EH (cell line): ENCODE measurements around the gene HYI.
"Not testable (repeated sequence)": the region's sequence is repeated elsewhere in the genome, so short reads cannot be mapped to it uniquely, and the experiment has no call there.

ENCODE experiments used
- DNase-seq: peaks from one replicate; pipeline ENCODE4 v3.0.0-alpha.2; 2015; ENCODE audit warnings: low read depth

The HYI gene, protein sequence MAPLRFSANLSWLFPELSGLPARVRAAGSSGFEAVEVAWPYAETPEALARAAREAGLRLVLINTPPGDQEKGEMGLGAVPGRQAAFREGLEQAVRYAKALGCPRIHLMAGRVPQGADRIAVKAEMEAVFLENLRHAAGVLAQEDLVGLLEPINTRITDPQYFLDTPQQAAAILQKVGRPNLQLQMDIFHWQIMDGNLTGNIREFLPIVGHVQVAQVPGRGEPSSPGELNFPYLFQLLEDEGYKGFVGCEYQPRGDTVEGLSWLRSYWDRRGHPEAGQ

DNA sequence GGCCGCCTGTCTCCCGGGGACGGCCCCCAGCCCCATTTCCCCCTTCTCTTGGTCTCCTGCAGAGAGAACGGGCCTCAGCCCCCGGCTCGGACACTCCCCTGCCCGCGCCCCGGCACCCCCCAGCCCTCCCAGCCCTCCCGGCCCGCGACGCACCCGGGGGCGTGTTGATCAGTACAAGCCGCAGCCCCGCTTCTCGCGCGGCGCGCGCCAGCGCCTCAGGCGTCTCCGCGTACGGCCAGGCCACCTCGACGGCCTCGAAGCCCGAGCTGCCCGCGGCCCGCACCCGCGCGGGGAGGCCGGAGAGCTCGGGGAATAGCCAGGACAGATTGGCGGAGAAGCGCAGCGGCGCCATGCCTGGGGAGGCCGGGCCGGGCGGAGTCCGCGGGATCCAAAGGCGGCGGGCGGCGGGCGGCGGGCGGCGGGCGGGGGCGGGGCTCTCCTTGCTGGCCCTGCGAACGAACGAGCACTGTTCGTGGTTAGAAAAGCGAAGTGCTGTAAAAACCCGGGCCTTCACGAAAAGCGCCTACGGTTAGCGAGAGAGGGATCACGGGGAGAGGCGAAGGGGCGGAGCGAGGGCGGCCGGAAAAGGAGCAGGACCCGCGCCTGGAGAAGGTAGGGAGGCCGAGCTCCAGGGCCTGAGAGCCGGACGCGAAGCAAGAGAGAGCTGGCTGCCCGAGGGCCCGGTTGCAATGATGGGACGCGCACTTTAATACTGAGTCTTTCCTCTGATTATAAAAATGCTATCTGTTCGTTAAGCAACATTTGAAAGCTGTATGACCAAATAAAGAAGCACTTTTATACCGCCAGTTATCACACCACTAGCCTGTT is at the start of gene HYI:
Gene HYI, minus strand, starts transcription at position 490 of the 828 bp plus-strand sequence. Its CDS starts 138 bp downstream, at position 352.
- peak; percentile 92 for DNase-seq

DNA sequence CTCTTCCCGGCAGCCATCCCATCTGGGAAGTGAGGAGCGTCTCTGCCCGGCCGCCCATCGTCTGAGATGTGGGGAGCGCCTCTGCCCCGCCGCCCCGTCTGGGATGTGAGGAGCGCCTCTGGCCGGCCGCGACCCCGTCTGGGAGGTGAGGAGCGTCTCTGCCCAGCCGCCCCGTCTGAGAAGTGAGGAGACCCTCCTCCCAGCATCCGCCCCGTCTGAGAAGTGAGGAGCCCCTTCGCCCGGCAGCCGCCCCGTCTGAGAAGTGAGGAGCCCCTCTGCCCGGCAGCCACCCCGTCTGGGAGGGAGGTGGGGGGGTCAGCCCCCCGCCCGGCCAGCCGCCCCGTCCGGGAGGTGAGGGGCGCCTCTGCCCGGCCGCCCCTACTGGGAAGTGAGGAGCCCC is 48.1 kb upstream of the HYI start:
- DNase-seq, result not testable (repeated sequence)

DNA sequence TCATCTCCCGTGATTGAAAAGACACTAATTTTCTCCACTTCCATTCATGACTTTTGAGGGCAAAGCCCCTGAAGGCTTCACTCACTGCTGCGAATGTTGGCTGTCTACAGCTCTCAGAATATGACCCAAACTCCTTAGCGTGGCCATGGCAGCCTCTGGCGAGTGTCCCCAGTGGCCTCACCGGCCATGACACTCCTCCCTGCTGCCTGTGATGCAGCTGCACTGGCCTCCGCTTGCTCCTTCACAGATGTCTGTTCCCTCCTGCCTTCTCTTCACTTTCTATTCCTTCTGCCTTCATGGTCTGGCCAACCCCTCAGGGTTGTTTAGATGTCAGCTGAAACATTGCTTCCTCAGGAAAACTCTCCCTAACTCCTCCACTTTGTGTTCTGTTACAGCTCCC is 46.2 kb upstream of the HYI start:
- DNase-seq, result peak; percentile 17

DNA sequence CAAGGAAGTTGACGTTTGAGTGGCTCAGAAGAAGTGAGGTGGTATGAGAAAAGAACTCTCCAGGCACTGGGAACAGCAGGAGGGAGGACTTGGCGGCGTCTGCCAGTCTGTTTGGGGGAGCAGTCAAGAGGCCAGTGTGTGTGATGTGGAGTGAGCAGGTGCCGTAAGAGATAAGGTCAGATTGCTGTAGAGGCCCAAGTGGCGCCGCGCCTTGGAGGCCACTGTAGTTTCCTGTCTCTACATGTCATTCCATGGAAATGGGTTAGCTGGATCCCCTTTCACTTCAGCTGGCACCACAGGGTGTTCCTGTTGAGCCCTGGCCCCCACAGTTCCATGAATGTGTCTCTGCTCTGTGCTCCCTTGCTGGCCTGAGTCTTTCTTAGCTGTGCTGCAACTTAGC is 41.5 kb upstream of the HYI start:
- DNase-seq, result no peak

DNA sequence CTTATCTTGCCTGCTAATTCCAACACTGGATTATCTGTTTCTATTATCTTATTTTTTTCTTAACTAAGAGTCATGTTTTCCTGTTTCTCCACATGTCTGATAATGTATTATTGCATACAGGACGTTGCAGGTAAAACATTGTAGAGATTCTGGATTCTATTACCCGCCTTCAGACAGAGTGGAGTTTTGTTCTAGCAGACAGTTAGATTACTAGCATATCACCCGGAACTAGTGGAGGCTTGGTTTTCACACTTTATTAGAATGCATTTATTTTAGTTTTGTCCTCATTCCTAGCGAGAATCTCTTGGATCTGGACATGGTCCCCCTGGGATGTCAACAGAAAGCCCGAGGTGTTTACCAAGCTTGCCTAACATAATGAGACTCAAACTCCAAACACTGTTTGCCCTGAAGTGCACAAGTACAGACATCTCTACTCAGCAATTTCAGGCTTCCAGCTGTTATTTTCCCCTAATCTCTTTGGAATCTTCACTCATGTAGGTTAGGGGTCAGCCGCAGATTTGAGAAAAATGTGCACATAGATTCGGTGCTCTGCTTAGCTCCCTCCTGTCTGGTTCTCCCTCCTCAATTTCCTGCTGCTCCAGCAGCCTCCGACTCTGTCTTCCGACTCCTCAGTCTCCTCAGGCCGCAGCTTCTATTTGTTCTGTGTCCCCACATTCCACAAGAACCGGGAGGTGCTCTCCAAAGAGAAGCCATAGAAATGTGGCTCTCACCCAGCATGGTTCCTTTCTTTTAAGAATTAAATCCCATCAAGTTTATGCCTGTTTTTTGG is 40.1 kb upstream of the HYI start:
- peak; percentile 71 for DNase-seq

DNA sequence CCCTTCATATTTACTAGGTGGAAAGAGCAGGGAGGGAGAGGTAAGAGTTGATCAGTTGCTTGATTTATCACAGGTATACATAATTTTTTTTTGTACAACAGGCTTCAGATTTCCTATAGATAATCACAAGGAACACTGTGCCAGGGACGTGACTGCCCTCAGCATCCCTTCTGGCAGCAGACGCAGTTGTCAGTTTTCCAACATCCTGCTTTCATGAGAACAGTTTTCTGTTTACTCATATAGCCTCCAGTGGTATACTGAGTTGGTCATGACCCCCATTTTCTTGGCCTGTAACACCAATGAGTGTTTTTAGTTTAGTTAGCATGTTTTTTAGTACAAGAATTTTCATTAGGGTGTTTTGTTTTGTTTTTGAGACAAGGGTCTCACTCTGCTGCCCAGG is 39.1 kb upstream of the HYI start:
- peak; percentile 87 for DNase-seq

DNA sequence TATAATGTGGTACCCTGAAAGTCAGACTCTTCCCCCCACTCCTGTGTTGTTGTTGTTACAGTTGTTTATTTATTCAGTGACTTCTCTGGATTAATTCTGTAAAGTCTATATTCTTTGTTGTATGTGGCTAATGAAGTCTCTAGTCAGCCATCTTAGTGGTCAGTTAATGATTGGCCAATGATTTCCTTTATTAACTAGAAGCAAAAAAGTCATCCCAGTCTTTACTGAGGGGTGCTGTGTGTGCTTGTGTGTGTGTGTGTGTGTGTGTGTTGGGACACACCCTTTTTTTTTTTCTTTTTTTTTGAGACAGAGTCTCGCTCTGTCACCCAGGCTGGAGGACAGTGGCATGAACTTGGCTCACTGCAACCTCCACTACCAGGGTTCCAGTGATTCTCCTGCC is 37.3 kb upstream of the HYI start:
- DNase-seq, result no peak

DNA sequence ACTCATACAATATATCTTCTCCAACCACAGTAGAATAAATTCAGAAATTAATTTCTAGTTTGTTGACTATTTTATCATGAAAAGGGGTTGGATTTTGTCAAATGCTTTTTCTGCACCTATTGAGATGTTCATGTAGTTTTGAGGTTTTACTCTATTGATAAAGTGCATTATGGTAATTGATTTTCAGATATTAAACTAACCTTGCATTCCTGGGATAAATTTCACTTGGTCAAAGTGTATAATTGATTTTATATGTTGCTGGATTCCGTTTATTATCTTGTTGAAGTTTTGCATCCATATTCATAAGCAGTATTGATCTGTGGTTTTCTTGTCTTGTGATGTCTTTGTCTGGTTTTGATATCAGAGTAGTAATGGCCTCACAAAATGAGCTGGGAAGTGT is 34.4 kb upstream of the HYI start:
- DNase-seq, result no peak

DNA sequence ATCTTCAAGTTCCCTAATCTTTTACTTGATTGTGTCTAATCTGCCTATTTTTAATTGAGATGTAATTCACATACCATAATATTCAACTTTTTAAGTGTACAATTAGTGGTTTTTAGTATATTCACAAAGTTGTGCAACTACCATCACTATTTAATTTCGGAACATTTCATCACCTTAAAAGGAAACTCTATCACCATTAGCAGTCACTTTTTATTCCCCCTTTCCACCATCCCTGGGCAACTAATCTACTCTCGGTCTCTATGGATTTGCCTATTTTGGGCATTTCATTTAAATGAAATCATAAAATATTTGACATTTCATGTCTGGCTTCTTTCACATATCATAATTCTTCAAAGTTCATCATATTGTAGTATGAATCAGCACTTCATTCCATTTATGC is 30.6 kb upstream of the HYI start:
- no peak for DNase-seq

DNA sequence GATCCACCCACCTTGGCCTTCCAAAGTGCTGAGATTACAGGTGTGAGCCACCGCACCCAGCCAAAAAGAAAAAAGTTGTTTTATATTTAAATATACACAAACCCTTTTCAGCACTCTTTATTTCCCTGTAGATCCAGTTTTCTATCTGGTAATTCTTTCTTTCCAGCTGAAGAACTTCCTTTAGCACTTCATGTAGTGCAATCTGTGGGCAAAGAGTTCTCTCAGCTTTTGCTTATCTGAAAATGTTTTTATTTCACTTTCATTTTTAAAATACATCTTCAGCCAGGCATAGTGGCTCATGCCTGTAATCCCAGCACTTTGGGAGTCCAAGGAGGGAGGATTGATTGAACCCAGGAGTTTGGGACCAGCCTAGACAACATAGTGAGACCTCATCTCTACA is 28.5 kb upstream of the HYI start:
- DNase-seq, result no peak

DNA sequence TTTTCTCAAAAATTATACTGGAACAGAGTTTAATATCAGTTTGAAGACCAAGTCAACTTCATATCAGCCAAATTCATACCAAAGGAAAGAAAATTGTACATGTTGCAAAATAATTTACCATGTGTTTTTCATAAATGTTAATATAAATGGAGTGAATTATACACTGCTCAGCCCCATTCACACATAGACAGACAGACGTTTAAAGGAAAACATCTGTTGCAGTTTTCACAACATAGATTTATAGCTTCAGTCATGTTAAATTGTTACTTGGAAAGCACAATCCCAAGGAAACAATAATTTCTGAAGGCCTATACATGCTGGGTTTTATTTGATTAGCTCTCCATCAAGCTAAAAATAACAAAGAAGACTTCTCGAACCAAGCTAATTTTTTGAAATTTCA is 27.8 kb upstream of the HYI start:
- DNase-seq, result no peak

DNA sequence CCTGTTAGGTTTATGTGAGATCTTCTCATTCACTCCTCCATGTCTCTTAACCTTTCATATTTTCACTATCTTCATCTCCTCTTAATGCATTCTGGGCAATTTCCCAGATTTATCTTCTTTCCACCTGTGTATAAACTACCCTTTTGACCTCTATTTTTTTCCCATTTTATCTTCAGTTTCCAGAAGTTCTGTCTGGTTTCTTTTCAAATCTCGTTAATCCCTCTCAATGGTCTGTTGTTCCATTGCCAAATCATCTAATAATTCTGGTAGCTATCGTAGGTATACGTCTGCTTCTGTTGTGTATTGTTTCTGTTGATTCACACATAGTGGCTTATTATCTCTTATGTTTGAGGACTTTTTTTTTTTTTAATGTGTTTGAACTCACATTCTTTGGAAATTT is 25.7 kb upstream of the HYI start:
- no peak for DNase-seq

DNA sequence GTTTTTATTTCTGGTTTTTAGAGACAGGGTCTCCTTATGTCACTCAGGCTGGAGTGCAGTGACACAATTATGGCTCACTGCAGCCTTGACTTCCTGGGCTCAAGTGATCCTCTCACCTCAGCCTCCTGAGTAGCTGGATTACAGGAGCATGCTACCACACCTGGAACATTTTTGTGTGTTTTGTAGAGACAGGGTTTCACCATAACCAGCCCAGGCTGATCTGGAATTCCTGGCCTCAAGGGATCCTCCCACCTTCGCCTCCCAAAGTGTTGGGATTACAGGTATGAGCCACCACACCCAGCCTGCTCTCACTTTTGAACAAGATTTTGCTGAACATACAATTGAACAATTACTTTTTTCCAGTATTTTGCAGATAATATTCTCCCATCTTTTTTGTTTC is 24.0 kb upstream of the HYI start:
- DNase-seq, result no peak

DNA sequence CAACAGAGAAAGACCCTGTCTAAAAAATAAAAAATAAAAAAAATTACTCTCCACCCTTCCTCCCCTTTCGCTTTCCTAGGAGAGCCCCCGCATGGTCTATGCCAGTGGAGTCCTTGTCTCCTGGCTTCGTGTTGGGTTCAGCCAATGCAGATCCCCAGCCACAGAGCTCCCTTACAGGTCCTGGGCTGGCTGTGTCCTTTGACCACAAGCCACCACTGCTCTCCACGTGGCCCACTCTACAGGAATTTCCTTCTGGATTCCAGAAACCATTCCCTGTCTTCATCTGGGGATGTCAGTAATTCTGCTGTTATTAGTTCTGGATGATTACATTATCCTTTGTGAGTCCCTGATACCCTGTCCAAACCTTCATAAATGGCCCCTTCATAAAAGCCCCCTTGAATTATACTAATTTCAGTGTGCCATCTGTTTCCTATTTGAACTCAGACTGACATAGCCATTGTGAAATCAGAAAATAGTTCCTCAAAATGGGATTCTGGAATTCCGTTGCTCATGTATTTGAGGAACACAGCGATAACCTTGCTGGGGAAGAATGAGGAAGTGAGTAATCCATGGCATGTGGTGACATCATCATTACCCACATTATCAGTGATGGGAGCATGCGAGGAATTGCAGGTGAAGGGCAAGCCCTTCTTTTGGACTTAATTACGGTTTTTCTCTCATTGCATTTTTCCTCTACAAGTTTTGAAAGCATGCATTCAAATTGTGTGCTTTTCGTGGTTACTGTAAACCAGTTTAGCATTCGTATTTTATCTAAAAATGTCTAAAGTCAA is 22.1 kb upstream of the HYI start:
- DNase-seq, result peak; percentile 81

DNA sequence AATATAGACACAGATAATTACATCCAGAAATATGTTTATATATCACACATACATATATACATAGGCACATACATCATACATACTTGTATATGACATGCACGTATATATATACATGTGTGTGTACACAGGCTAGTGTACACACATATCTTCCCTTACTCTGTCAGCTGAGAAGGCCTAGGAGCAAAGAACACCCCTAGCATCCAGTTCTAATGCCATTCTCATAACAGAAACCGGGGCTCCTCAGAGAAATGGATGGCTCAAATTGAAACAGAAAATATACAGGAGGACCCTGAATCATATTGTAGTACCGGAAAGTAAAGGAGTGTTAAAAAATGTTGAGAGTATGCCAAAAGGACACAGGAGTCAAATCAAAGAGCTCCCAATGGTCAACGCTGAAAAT is 19.7 kb upstream of the HYI start:
- no peak for DNase-seq

DNA sequence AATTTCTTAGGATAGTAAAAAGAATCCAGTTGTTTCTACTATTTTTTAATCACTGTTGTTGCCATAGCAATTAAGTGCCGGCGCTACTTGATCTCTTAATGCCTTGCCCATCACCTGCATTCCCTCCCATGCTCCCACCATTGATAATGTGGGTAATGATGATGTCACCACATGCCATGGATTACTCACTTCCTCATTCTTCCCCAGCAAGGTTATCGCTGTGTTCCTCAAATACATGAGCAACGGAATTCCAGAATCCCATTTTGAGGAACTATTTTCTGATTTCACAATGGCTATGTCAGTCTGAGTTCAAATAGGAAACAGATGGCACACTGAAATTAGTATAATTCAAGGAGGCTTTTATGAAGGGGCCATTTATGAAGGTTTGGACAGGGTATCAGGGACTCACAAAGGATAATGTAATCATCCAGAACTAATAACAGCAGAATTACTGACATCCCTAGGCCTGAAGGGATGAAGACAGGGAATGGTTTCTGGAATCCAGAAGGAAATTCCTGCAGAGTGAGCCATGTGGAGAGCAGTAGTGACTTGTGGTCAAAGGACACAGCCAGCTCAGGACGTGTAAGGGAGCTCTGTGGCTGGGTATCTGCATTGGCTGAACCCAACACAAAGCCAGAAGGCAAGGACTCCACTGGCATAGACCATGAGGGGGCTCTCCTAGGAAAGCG is 18.9 kb upstream of the HYI start:
- DNase-seq, result peak; percentile 99

DNA sequence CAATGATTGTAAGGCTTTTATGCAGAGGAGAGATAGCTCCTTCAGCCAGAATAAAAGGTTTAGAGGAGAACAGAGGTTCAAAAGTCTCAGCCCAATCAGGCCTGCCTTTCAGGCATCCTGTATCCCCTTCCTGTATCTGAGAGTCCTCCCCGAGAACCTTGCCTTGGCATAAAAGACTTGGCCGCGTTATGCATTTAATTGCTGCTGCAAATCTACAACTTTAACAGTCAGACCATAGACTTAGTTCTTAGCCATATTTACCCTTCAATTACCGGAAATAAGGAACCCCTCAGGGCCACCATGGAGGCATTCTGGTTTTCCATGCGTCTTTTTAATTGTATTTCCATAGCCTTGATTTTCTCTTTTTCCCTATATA is 18.3 kb upstream of the HYI start:
- DNase-seq, result no peak

DNA sequence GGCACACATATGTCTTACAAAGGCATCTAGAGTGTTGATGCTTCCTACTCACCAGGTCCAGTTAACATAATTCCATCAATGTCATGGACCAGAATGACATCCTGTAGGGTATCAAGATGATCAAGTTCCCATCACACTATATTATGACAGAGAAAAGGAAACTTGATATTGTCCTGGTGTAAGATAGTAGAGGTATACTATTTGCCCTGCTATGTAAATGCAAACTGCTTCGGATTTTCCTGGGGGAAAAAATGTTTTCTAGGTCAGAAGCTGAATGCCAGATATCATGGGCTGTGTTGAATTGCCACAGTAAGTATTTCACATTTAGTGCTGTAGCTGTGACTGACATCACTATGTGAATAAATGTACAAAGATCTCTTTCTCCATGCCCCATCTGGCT is 16.2 kb upstream of the HYI start:
- DNase-seq, result no peak

DNA sequence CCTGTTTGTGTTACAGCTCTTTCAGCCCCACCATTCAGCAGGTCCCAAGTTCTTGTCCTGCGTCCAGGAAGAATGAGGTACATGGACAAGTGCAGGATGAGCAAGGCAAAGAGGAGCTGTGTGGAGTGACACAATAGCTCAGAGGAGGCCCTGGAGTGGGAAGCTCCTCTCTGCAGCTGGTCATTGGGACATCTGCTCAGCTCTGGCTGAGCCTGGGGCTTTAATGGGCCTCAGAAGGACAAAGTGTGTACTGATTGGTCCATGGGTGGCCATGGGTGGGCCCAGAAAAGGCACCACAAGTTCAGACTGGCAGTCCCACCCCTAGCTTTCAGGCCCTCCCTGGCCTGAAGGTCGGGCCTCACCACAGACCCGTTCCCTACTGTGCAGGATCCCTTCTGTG is 14.7 kb upstream of the HYI start:
- DNase-seq, result no peak

DNA sequence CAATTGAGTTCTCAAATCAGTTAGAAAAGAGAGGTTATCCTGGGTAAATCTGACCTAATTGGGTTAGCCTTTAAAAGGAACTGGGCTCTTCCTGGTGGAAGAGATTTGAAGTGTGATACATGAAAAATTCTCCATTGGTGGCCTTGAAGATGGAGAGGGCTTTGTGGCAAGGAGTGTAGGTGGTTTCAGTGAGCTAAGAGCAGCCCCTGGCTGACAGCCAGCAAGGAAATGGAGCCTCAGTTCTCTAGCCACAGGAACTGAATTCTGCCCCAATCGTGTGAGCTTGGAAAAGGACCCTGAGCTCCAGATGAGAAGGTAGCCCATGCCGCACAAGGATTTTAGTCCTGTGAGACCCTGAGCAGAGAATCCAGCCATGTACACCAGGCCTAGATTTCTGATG is 12.7 kb upstream of the HYI start:
- DNase-seq, result peak; percentile 25

DNA sequence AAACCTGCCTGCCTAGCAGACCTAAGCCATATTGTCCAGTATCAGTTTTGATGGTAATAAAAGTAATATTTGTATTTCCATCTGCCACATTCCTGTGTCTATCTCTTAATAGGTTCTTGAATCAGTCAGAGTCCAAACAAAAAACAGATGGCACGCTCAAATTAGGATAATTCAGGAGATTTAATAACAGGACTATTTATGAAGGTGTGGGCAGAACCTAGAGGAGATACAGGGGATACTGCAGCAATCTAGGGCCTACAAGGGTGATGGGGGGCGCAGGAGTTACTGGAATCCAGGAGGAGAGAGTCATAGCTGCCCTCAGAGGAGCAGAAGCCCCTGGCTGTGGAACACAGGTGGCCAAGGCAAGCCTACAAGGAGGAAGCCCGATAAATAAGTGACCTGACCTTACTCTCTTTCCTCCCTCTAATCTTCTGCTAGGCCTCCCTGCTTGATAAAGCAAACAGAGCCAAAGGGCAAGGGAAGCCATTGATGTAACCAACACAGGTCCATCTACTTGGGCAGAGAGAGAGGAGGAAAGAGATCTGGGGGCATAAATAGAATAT is 11.9 kb upstream of the HYI start:
- no peak for DNase-seq
